Calu3 (cell line): ENCODE measurements around the gene TUBB. TPM values are rescaled to one million over a fixed set of nuclear protein-coding genes. Genes with fewer than 3 reads are reported as not detected.

ENCODE experiments used
- BruUV-seq: library from RNA; stranded (reverse); fragments of 400-500 nt; replicated peaks from 2 replicates; lab custom pipeline; 2021; lab: Mats Ljungman, UMichigan
- CTCF ChIA-PET: fragments of 300-600 bp; sonication (Branson Sonifier 250); formaldehyde crosslinking; loops from one replicate; lab custom pipeline; 2022; ENCODE audit warnings: antibody characterized with exemption; lab: Charles Lee
- DNase-seq: peaks from one replicate; pipeline ENCODE4 v3.0.0; 2022
- H3K27ac Mint-ChIP-seq: one replicate; pipeline ENCODE4 v1.8.0; 2022; ENCODE audit warnings: mixed read lengths; ENCODE audit not compliant: unreplicated experiment
- H3K27me3 Mint-ChIP-seq: one replicate; pipeline ENCODE4 v1.8.0; 2022; ENCODE audit warnings: mixed read lengths; ENCODE audit not compliant: unreplicated experiment
- H3K36me3 Mint-ChIP-seq: one replicate; pipeline ENCODE4 v1.8.0; 2022; ENCODE audit warnings: mild to moderate bottlenecking, moderate library complexity, mixed read lengths; ENCODE audit not compliant: insufficient read depth, unreplicated experiment
- H3K4me1 Mint-ChIP-seq: one replicate; pipeline ENCODE4 v1.8.0; 2022; ENCODE audit warnings: mild to moderate bottlenecking, low read depth, mixed read lengths; ENCODE audit not compliant: unreplicated experiment
- H3K4me3 Mint-ChIP-seq: one replicate; pipeline ENCODE4 v1.8.0; 2022; ENCODE audit warnings: mild to moderate bottlenecking, low read depth, moderate library complexity, mixed read lengths; ENCODE audit not compliant: unreplicated experiment
- H3K9me3 Mint-ChIP-seq: one replicate; pipeline ENCODE4 v1.8.0; 2022; ENCODE audit warnings: low read depth, mixed read lengths; ENCODE audit not compliant: unreplicated experiment
- intact Hi-C: fragments of 100-400 bp; cut with micrococcal nuclease; formaldehyde crosslinking; loops from one replicate; pipeline ENCODE4 v1.10.0; 2022; ENCODE audit not compliant: unreplicated experiment
- total RNA-seq: library from RNA; stranded (reverse); gene quantifications from 2 replicates; pipeline ENCODE4 v1.2.3, GENCODE V29; 2022
- TF ChIP-seq, protein P1 (sequence below): fragments of 200-600 bp; IDR thresholded peaks from one replicate; pipeline ENCODE4 v1.8.0; 2022; ENCODE audit warnings: antibody characterized with exemption; ENCODE audit not compliant: unreplicated experiment

The TUBB gene
- total RNA-seq, 1 experiment from 2014 or later: 1,123 TPM

DNA sequence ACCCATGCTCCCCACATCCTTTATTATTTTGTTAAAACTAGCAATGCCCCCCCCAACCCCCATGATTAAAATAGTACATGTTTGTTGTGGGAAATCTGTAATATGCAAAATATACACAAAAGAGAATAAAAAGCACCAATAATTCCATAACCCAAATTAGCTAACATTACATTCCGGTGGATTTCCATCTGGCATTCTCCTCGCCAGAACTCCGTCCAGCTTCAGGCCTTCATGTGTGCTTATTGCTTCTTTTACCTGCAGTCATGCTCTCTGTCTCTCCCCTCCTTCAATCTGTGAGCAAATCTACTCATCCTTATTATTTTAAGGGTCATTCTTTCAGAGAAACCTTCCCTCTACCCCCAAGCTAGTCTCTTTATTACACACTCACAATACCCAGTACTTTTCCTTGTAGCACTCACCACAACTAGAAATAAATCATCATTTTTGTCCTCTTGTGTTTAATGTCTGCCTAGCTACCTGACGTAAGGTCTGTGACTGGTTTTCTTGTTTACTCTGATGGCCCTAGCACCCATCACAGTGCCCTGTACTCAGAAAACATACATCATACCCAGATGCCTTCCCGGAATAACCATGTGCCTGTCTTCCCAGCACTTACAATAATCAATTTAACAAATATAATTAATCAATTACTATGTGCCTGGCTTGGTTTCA, 49.8 kb downstream of the TUBB start:
- no peak for DNase-seq
- H3K9me3 Mint-ChIP-seq: no peaks in the 10 kb centered on the region
- H3K4me1 Mint-ChIP-seq: peaks cover 62% of the 10 kb centered on the region
- TF ChIP-seq, protein P1, sequence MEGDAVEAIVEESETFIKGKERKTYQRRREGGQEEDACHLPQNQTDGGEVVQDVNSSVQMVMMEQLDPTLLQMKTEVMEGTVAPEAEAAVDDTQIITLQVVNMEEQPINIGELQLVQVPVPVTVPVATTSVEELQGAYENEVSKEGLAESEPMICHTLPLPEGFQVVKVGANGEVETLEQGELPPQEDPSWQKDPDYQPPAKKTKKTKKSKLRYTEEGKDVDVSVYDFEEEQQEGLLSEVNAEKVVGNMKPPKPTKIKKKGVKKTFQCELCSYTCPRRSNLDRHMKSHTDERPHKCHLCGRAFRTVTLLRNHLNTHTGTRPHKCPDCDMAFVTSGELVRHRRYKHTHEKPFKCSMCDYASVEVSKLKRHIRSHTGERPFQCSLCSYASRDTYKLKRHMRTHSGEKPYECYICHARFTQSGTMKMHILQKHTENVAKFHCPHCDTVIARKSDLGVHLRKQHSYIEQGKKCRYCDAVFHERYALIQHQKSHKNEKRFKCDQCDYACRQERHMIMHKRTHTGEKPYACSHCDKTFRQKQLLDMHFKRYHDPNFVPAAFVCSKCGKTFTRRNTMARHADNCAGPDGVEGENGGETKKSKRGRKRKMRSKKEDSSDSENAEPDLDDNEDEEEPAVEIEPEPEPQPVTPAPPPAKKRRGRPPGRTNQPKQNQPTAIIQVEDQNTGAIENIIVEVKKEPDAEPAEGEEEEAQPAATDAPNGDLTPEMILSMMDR: no peak
- no peaks in the 10 kb centered on the region for H3K27me3 Mint-ChIP-seq
- intact Hi-C loops: loop anchor here (1.0 kb wide), 1 partner anchor 11 kb away; no protein-coding TSS in a partner anchor
- H3K27ac Mint-ChIP-seq: peak overlapping the region; percentile 93
- BruUV-seq: TSS peak; percentile 59
- H3K4me3 Mint-ChIP-seq: peak overlapping the region; percentile 53
- CTCF ChIA-PET: interaction anchor here (0.7 to 2.4 kb wide), 10 partner anchors 11 to 755 kb away, joined by 3 to 16 read pairs (median 10); partner anchors contain the start of gene IER3
- peaks cover 23% of the 10 kb centered on the region for H3K36me3 Mint-ChIP-seq

DNA sequence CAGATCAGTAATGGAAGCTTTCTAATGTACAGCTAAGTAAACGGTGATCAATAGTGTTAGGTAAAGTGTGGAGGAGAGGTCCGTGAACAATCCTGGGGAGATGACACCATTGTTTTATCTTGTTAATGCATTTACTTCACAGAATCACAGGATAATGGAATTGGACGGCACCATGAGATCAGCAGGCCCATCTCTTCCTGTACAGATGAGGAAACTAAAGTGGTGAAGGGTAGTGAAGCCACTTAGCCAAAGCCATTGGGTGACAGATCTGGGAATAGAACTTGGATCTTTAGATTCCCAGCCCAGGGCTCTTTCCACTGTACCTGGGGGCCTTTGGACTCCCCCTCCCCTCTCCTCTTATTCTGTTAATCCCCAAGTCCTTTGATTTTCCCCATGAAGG, 50.4 kb downstream of the TUBB start:
- H3K4me1 Mint-ChIP-seq: peaks cover 62% of the 10 kb centered on the region
- intact Hi-C loops: no loop called here
- peaks cover 23% of the 10 kb centered on the region for H3K36me3 Mint-ChIP-seq
- DNase-seq: no peak
- no peak overlapping the region for H3K4me3 Mint-ChIP-seq
- no peaks in the 10 kb centered on the region for H3K9me3 Mint-ChIP-seq
- H3K27ac Mint-ChIP-seq: peak overlapping the region; percentile 93
- H3K27me3 Mint-ChIP-seq: no peaks in the 10 kb centered on the region
- TF ChIP-seq, protein P1: no peak
- CTCF ChIA-PET: interaction anchor here (0.5 to 2.4 kb wide), 6 partner anchors 11 to 309 kb away, joined by 5 to 16 read pairs (median 6); no protein-coding TSS in a partner anchor
- BruUV-seq: no TSS peak

DNA sequence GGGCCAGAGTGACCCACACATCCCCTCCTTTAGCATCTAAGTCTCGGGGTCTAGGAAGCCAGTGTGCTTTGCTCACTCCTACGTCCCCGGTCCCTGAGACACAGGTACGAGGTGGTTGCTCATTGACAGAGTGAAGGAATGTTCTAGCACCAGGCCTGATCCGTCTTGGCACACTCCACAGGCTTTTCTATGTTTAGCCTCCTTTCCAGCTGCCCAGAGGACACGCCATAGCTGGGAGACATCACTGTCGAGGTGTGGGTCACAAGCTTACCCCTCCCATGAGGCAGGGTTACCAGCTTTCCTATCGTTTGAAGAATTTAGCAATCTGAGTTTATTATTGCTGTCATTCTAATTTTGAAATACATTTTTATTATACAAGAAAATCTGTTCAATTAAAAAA, 54.5 kb downstream of the TUBB start:
- no peaks in the 10 kb centered on the region for H3K27me3 Mint-ChIP-seq
- H3K9me3 Mint-ChIP-seq: peaks cover under 1% of the 10 kb centered on the region
- no peak overlapping the region for H3K27ac Mint-ChIP-seq
- CTCF ChIA-PET: no interaction called here
- BruUV-seq: no TSS peak
- peaks cover 57% of the 10 kb centered on the region for H3K4me1 Mint-ChIP-seq
- intact Hi-C loops: no loop called here
- DNase-seq: no peak
- H3K4me3 Mint-ChIP-seq: no peak overlapping the region
- TF ChIP-seq, protein P1: no peak
- H3K36me3 Mint-ChIP-seq: peaks cover 18% of the 10 kb centered on the region

Other genes starting within 250 kb of the TUBB start
- gene HLA-E, start 230.8 kb upstream of the TUBB start, total RNA-seq: 161 and 230 TPM in 2 replicates
- gene GNL1, start 163.9 kb upstream of the TUBB start, total RNA-seq: 68.4 and 81.3 TPM in 2 replicates
- 21.0 and 21.5 TPM in 2 replicates for gene PRR3, start 163.1 kb upstream of the TUBB start, total RNA-seq
- gene ABCF1, start 148.9 kb upstream of the TUBB start, total RNA-seq: 88.3 and 92.4 TPM in 2 replicates
- gene PPP1R10, start 103.1 kb upstream of the TUBB start, total RNA-seq: 119 and 134 TPM in 2 replicates
- 103 and 107 TPM in 2 replicates for gene MRPS18B, start 102.5 kb upstream of the TUBB start, total RNA-seq
- gene ATAT1, start 93.5 kb upstream of the TUBB start, total RNA-seq: 23.0 and 30.0 TPM in 2 replicates
- 25.3 and 32.4 TPM in 2 replicates for gene C6orf136, start 73.2 kb upstream of the TUBB start, total RNA-seq
- 51.6 and 55.6 TPM in 2 replicates for gene DHX16, start 47.3 kb upstream of the TUBB start, total RNA-seq
- 22.0 and 28.2 TPM in 2 replicates for gene PPP1R18, start 33.7 kb upstream of the TUBB start, total RNA-seq
- 22.8 and 30.2 TPM in 2 replicates for gene NRM, start 29.4 kb upstream of the TUBB start, total RNA-seq
- gene MDC1, start 3.1 kb upstream of the TUBB start, total RNA-seq: 62.4 and 66.6 TPM in 2 replicates
- gene FLOT1, start 22.3 kb downstream of the TUBB start, total RNA-seq: 240 and 243 TPM in 2 replicates
- 270 and 458 TPM in 2 replicates for gene IER3, start 24.2 kb downstream of the TUBB start, total RNA-seq
- gene DDR1, start 164.2 kb downstream of the TUBB start, total RNA-seq: 489 and 580 TPM in 2 replicates
- gene GTF2H4, start 187.9 kb downstream of the TUBB start, total RNA-seq: 70.5 and 80.0 TPM in 2 replicates
- 33.0 and 34.2 TPM in 2 replicates for gene VARS2, start 193.9 kb downstream of the TUBB start, total RNA-seq
- 184 and 246 TPM in 2 replicates for gene SFTA2, start 211.8 kb downstream of the TUBB start, total RNA-seq
- gene MUCL3, start 220.6 kb downstream of the TUBB start, total RNA-seq: 0.07 and 0.15 TPM in 2 replicates